HG03460 (cell line): Measurements from ENCODE around the gene VPS16.

Experiments used
- ATAC-seq: cut with Tn5 transposase; IDR thresholded peaks from one replicate; pipeline ENCODE4 v1.9.1; 2021; ENCODE audit not compliant: unreplicated experiment

The VPS16 gene

GRCh38 chr20:2840138-2840966 is at the start of gene VPS16, which contains the start of gene PCED1A:
VPS16 (plus strand) TSS chr20:2840745; CDS start chr20:2840775, 30 bp downstream.
PCED1A (minus strand) TSS chr20:2840655; CDS start chr20:2839912, 743 bp downstream.
- ATAC-seq, result peak; percentile 96

- no peak for ATAC-seq
Observed at GRCh38 chr20:2793471-2793870, 47.1 kb upstream of the VPS16 start.

- no peak for ATAC-seq
Observed at GRCh38 chr20:2794202-2794748, 46.3 kb upstream of the VPS16 start.

GRCh38 chr20:2794866-2795447 is 45.6 kb upstream of the VPS16 start:
- ATAC-seq, result no peak

GRCh38 chr20:2795451-2795850 is 45.1 kb upstream of the VPS16 start:
- no peak for ATAC-seq

- ATAC-seq, result no peak
Observed at GRCh38 chr20:2796011-2796660, 44.4 kb upstream of the VPS16 start.

- ATAC-seq, result no peak
Observed at GRCh38 chr20:2797136-2797983, 43.2 kb upstream of the VPS16 start.

- ATAC-seq, result no peak
Observed at GRCh38 chr20:2798095-2798805, 42.3 kb upstream of the VPS16 start.

- ATAC-seq, result no peak
Observed at GRCh38 chr20:2798814-2799213, 41.7 kb upstream of the VPS16 start.

GRCh38 chr20:2799271-2799670 is 41.3 kb upstream of the VPS16 start:
- no peak for ATAC-seq

- ATAC-seq, result peak; percentile 21
Observed at GRCh38 chr20:2799688-2800520, 40.6 kb upstream of the VPS16 start.

GRCh38 chr20:2800521-2801285 is 39.8 kb upstream of the VPS16 start, which contains the start of gene CPXM1:
CPXM1 (minus strand) TSS chr20:2800627; CDS start chr20:2800572, 55 bp downstream.
- ATAC-seq, result peak; percentile 67

- ATAC-seq, result peak; percentile 9
Observed at GRCh38 chr20:2801286-2801728, 39.2 kb upstream of the VPS16 start.

GRCh38 chr20:2804041-2804828 is 36.3 kb upstream of the VPS16 start:
- ATAC-seq, result no peak

- ATAC-seq, result no peak
Observed at GRCh38 chr20:2804852-2805688, 35.5 kb upstream of the VPS16 start.

- ATAC-seq, result no peak
Observed at GRCh38 chr20:2805689-2806350, 34.7 kb upstream of the VPS16 start.
